ENCODE results near the gene LOXL1. TPM values are rescaled to one million over a fixed set of nuclear protein-coding genes. Genes with fewer than 3 reads are reported as not detected.

LOXL1 gene
- total RNA-seq, 1 experiment from 2014 or later = 117 TPM

DNA sequence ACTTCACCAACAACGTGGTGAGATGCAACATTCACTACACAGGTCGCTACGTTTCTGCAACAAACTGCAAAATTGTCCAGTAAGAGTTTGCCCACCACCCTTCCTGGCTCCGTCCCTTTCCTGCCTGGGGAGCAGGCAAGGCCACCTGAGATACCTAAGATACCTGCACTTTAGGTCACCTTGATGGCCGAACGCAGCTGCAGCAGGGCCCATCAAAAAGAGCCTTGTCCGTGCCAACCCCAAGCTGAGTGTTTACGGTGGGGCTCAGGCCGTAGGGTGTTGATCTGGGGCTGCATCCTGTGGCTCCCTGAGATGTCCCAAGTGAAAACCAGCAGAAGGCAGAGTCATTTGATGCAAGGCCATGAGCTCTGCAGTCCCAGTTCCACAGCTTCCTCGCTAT lies 23.2 kb downstream of the LOXL1 start:
- no peaks in the 10 kb centered on the region for H3K9me3 ChIP-seq (ENCODE audit: low read depth, low read length, poor library complexity, severe bottlenecking)
- intact Hi-C loops (cut with micrococcal nuclease; ENCODE audit: unreplicated experiment) = no loop called here
- peaks cover 23% of the 10 kb centered on the region for H3K36me3 ChIP-seq (ENCODE audit: insufficient read depth, low read length, poor library complexity, severe bottlenecking)
- BruUV-seq (replicated peaks) = no TSS peak
- no peak for TF ChIP-seq CTCF (conservative IDR thresholded peaks at IDR 0.05; ENCODE audit: low read depth, low read length)
- no peak for TF ChIP-seq EZH2 (IDR thresholded peaks at IDR 0.05; ENCODE audit: borderline replicate concordance, low read depth, low read length, poor library complexity, severe bottlenecking)
- no peak for DNase-seq (ENCODE audit: low spot score)
- POLR2A ChIA-PET (ENCODE audit: low non-redundant PET) = interaction anchor here (0.6 kb wide), 1 partner anchor 100 kb away, joined by 5 read pairs; no protein-coding TSS in a partner anchor
- peaks cover 23% of the 10 kb centered on the region for H3K4me1 ChIP-seq (ENCODE audit: insufficient read depth, low read length, poor library complexity, severe bottlenecking)
- H3K27ac ChIP-seq (ENCODE audit: low read depth, low read length, poor library complexity, severe bottlenecking) = peak overlapping the region; percentile 29
- no peak overlapping the region for H3K4me3 ChIP-seq (ENCODE audit: low read depth, low read length, poor library complexity, severe bottlenecking)
- H3K27me3 ChIP-seq (replicated peaks; ENCODE audit: insufficient read depth, low read depth, low read length, poor library complexity) = no peaks in the 10 kb centered on the region
- CTCF ChIA-PET = interaction anchor here (0.6 kb wide), 1 partner anchor 1745 kb away, joined by 4 read pairs; no protein-coding TSS in a partner anchor

DNA sequence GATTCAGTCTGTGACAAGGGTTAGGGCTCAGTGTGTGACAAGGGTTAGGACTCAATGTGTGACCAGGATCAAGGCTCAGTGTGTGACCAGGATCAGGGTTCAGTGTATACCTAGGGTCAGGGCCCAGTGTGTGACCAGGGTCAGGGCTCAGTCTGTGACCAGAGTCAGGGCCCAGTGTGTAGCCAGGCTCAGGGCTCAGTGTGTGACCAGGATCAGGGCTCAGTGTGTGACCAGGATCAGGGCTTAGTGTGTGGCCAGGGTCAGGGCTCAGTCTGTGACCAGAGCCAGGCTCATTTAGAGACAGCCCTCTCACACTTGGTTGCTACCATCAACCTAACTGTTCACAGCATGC lies 24.2 kb downstream of the LOXL1 start:
- no peak for DNase-seq (ENCODE audit: low spot score)
- H3K4me3 ChIP-seq (ENCODE audit: low read depth, low read length, poor library complexity, severe bottlenecking) = no peak overlapping the region
- ChIA-PET POLR2A (ENCODE audit: low non-redundant PET) (interaction anchor here (0.8 kb wide), 1 partner anchor 113 kb away, joined by 5 read pairs; no protein-coding TSS in a partner anchor), CTCF (interaction anchor here (0.6 to 1.6 kb wide), 11 partner anchors 15 to 596 kb away, joined by 4 to 22 read pairs (median 6); partner anchors contain the start of gene TBC1D21)
- no peaks in the 10 kb centered on the region for H3K27me3 ChIP-seq (replicated peaks; ENCODE audit: insufficient read depth, low read depth, low read length, poor library complexity)
- intact Hi-C loops (cut with micrococcal nuclease; ENCODE audit: unreplicated experiment) = no loop called here
- peaks cover 23% of the 10 kb centered on the region for H3K36me3 ChIP-seq (ENCODE audit: insufficient read depth, low read length, poor library complexity, severe bottlenecking)
- no TSS peak for BruUV-seq (replicated peaks)
- peaks cover 23% of the 10 kb centered on the region for H3K4me1 ChIP-seq (ENCODE audit: insufficient read depth, low read length, poor library complexity, severe bottlenecking)
- TF ChIP-seq EZH2 (IDR thresholded peaks at IDR 0.05; ENCODE audit: borderline replicate concordance, low read depth, low read length, poor library complexity, severe bottlenecking) = no peak
- no peak for TF ChIP-seq CTCF (conservative IDR thresholded peaks at IDR 0.05; ENCODE audit: low read depth, low read length)
- peak overlapping the region; percentile 75 for H3K27ac ChIP-seq (ENCODE audit: low read depth, low read length, poor library complexity, severe bottlenecking)
- no peaks in the 10 kb centered on the region for H3K9me3 ChIP-seq (ENCODE audit: low read depth, low read length, poor library complexity, severe bottlenecking)

- H3K27ac ChIP-seq (ENCODE audit: low read depth, low read length, poor library complexity, severe bottlenecking) = peak overlapping the region; percentile 75
- peaks cover 23% of the 10 kb centered on the region for H3K4me1 ChIP-seq (ENCODE audit: insufficient read depth, low read length, poor library complexity, severe bottlenecking)
- H3K9me3 ChIP-seq (ENCODE audit: low read depth, low read length, poor library complexity, severe bottlenecking) = no peaks in the 10 kb centered on the region
- ChIA-PET POLR2A (ENCODE audit: low non-redundant PET) (interaction anchor here (0.5 to 0.8 kb wide), 2 partner anchors 62 to 114 kb away, joined by 5 to 16 read pairs; no protein-coding TSS in a partner anchor), CTCF (interaction anchor here (0.5 to 1.6 kb wide), 13 partner anchors 14 to 779 kb away, joined by 3 to 22 read pairs (median 5); partner anchors contain the start of gene TBC1D21)
- H3K36me3 ChIP-seq (ENCODE audit: insufficient read depth, low read length, poor library complexity, severe bottlenecking) = peaks cover 23% of the 10 kb centered on the region
- H3K4me3 ChIP-seq (ENCODE audit: low read depth, low read length, poor library complexity, severe bottlenecking) = no peak overlapping the region
- peak; percentile 97 for DNase-seq (ENCODE audit: low spot score)
- TF ChIP-seq EZH2 (IDR thresholded peaks at IDR 0.05; ENCODE audit: borderline replicate concordance, low read depth, low read length, poor library complexity, severe bottlenecking) (no peak), CTCF (conservative IDR thresholded peaks at IDR 0.05; ENCODE audit: low read depth, low read length) (peak; percentile 85)
- no TSS peak for BruUV-seq (replicated peaks)
- H3K27me3 ChIP-seq (replicated peaks; ENCODE audit: insufficient read depth, low read depth, low read length, poor library complexity) = no peaks in the 10 kb centered on the region
- intact Hi-C loops (cut with micrococcal nuclease; ENCODE audit: unreplicated experiment) = no loop called here
These were observed 24.7 kb downstream of the LOXL1 start for GRCh38 chr15:73950831-73951561.

Measured in A673 (cell line).